ENCODE data around the gene CTBP2.
A peak's percentile ranks its signal among the peaks of the same experiment; 100 is the strongest.
"Not testable (repeated sequence)": the region's sequence is repeated elsewhere in the genome, so short reads cannot be mapped to it uniquely, and the experiment has no call there.

CTBP2 gene

DNA sequence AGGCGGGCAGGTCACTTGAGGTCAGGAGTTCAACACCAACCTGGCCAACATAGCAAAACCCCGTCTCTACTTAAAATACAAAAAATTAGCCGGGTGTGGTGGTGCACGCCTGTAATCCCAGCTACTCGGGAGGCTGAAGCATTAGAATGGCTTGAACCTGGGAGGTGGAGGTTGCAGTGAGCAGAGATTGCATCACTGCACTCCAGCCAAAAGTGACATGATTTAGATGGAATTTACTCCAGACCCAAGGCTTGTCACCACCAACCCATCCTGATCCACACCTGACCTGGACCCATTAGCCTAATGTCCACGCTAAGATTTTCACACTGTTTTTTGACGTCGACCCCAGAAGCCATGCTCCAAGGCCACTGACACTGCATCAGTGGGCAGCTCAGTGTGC is 101.0 kb downstream of the CTBP2 start:
- DNase-seq: not testable (repeated sequence)

- DNase-seq: no peak
Measured at GRCh38 chr10:125057158-125058001, 103.0 kb downstream of the CTBP2 start.

- DNase-seq: no peak
Measured at GRCh38 chr10:125056161-125057132, 103.9 kb downstream of the CTBP2 start.

DNA sequence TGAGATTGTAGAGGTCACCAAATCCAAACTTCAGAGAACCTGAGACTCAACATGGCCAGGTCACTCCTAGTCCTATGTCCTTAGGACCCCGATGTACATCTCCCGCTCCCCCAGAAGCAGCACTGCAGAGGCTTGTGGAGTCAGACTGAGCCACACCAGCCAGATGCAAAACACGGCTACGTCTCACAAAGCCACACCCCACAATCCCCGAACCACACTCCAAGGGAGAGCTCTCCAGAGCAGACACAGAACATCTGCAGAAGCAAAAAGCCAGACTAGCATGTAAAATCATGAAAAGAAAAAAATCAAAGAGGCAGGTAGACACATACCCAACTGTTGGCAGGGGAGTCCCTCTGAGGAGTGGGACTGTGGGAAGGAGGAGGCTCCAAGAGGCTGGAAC is 104.9 kb downstream of the CTBP2 start:
- DNase-seq: no peak

GRCh38 chr10:125054669-125055268 is 105.6 kb downstream of the CTBP2 start:
- DNase-seq: no peak

DNA sequence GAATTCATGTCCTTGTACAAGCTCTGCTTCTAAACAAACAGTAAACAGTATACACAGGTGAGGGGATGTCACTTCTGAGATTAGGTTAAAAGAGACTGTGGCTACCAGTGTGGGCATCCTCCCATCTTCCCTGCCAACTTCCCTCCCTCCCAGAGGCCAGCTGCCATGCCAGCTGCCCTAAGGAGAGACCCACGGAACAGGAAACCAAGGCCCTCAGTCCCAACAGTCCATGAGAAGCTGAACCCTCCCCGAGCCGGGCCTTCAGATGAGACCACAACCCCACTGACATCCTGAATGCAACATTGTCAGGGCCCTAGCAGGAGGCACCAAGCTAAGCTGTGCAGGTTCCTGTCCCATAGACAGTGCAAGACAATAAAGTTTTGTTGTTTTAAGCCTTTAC is 106.1 kb downstream of the CTBP2 start:
- no peak for DNase-seq

DNA sequence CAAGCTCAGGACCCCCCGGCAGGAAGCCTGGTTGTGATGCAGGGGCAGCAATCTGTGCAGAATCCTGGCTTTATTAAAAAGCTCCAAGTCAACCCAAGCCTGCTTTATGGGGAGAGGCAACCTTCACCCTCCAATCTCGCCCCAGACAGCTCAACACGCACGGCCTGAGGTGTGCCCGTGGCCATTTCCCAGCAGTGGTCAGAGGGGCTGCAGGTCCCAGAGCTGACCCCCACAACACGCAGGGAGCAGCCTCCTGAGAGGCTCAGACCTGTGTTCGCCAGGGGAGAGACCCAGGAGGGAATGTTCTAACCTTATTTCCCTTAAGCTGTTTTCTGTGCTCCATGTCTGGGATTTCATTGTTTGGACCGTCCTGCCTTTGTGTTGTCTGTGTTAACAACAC is 108.2 kb downstream of the CTBP2 start:
- DNase-seq: no peak

- DNase-seq: no peak
Measured at GRCh38 chr10:125050383-125050782, 110.0 kb downstream of the CTBP2 start.

DNA sequence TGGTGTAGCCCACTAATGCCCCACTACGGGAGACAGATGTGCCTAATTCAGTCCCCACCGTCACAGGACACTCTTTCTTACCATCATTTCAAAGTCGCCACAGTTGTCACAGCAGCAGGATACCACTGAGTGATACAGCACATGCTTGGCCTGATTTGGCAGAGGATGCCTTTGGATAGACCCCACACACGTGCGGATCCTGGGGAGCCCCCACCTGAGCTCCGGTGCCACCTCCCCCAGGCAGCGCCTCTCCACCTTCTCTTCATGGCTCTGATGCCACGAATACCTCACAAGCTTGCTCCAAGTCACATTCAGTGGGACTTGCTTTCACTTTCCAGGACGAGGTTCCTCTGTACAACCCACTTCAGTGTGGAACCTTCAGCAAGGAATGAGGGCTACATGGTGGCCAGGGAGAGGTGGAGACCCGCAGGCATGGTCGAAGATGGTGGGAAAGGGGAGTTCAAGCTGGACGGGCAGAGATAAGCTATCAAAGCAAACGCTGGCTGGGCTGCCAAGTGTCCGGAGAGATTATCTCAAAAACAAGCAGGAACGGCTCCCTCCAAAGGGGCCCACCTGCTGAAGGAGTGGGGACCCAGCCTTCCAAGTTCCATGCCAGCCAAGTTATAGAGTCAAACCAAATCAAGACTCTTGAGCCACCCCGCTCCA is 111.0 kb downstream of the CTBP2 start:
- no peak for DNase-seq

DNA sequence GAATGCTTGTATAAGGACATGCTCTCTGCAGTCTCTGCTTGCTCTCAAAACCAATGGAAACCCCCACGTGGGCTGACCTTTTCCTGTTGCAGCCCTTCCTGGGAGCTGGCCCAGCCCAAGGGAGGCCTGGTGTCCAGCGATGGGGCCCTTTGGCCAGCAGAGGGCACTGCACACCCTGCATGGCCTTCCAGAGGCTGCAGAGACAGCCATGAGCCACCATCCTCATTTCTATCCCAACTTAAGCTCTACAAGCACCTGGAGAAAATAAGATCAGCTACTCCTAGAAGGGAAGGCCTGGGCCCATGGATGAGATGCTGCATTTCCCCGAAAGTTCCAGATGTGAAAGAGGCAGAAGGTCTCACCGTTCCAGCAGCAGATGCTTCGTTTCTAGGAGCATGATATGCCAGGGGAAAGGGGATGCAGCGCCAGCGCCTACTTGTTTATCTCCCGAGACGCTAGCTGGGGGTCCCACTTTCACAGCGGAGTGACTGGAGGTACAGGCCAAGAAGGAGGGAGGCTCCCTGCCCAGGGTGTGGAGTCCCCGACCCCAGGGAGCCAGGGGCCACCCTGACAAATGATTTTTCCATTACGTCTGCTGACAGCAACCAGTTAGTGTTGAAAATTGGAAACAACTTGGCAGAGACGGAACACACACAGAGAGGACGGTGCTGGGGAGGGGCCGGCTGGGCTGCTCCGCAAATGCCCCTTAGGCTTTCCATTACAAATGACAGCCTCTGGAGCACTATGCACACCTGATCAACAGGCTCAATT is 112.1 kb downstream of the CTBP2 start:
- DNase-seq: peak; percentile 27 to 64

- DNase-seq: no peak
Measured at GRCh38 chr10:125043841-125044658, 116.3 kb downstream of the CTBP2 start.

GRCh38 chr10:125041856-125042506 is 118.4 kb downstream of the CTBP2 start:
- DNase-seq: no peak

DNA sequence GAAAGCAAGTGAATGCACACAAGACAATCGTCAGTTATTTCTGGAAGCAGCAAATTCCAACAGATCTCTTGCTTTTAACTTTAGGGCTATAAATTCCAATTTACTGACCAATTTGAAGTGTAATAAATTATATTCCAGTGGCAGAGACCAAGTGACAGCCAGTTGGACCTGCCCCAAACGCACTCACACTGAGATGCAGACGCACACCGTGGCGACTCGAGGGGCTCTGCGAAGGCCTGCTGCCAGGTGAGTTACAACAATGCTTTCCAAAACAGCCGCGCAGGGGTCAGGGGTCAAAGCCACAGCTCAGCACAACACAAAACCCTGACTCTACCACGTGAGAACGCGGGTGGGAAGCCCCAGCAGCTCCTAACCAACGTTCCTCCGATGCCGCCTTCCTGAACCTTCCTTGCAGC is 121.0 kb downstream of the CTBP2 start:
- DNase-seq: no peak

DNA sequence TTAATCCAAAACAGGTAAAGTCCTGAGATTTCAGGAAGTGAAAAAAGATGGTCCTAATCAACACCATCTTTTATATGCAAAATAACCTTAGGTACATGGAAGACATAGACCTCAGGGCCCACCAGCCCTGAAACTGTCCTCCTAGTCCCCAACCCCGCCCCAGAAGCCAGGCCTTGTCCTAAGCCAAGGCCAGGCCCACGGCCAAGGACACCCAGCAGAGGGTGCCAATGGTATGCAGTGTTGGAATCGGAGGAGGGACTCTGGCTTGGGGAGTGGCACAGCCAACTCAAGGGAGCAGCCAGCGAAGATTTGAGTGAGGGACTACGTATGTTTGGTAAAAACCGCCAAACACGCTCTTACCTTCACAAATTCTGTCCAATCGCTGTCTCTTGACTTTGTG is 121.7 kb downstream of the CTBP2 start:
- no peak for DNase-seq

DNA sequence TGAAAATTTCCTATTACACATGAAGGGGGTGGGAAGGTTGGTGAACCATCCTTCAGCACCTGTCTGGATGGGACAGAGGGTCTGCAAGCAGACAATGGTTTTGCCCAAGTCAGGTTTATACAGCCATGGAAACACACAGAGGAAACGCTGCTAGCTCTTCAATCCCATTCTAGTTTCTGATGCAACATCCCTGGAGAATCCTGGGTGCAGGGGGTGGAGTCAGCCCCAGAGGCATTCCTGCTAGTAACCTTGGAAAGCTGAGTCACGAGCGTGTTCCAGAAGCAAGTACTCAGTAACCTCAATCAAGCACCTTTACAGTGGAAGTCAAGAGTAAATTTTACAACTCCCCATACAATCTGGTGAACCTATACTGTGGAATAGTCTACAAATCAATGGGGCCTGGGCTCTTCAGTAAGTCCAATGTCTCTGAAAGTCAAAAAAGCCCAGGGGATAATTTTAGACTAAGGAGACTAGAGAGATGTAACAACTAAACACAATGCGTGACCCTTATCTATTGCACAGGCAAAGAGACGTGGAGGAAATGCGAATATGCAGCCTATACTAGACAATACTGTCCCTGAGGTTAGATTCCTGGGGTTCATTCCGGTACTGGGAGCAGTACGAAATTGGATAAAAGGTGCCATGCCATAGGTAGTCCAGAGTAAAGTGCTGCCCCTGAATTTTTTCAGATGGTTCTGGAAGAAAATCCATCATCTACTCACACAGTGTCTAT is 123.1 kb downstream of the CTBP2 start:
- DNase-seq: no peak

- DNase-seq: no peak
Measured at GRCh38 chr10:125035588-125036295, 124.6 kb downstream of the CTBP2 start.

- DNase-seq: no peak
Measured at GRCh38 chr10:125035136-125035535, 125.2 kb downstream of the CTBP2 start.

GRCh38 chr10:125034675-125035074 is 125.7 kb downstream of the CTBP2 start:
- no peak for DNase-seq
